T47D (cell line): ENCODE results near the gene EEA1.
A peak's percentile ranks its signal among the peaks of the same experiment; 100 is the strongest.
"Not testable (repeated sequence)": the region's sequence is repeated elsewhere in the genome, so short reads cannot be mapped to it uniquely, and the experiment has no call there.

Experiments
- DNase-seq, 2 experiments: peaks; one replicate each; pipeline versions ENCODE4 v3.0.0 to v3.0.0-alpha.2; 2011 to 2012; ENCODE audit warnings: low read depth in 1 of 2, low spot score in 1 of 2
- JUND ChIP-seq: IDR thresholded peaks from 2 replicates; pipeline ENCODE4 v1.6.1; 2012; ENCODE audit warnings: low read depth
- in situ Hi-C: cut with HindIII; loops from 2 replicates; pipeline ENCODE4 v1.10.0; 2016; ENCODE audit warnings: low sequenced_read_pairs, low pct_unique_long_range_greater_than_20kb

Gene EEA1

GRCh38 chr12:92928962-92929915, at the start of gene EEA1:
Gene EEA1 (minus strand): TSS chr12:92929295. CDS start chr12:92929066, 229 bp downstream.
- in situ Hi-C loops, result no loop called here
- no peak for TF ChIP-seq JUND
- DNase-seq, result peak; percentile 96 to 99

DNA sequence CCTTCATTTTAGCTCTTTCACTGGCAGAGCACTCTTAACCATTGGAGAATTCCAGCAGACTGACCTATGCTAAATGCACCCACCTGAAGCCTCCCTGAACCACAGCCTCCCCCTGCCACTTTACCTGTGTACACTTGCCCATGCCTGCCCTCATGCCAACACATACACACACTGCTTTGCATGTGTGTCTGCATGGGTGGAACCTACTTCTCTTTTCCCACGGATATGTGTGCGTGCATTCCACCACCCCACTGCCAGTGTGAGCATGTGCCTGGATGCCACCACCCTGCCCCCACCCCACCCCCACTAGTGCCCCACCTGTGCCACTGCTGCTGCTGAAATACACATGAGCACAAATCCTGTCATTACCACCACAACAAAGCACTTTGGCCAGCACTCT, 49.5 kb upstream of the EEA1 start:
- no peak for DNase-seq
- in situ Hi-C loops, result no loop called here
- no peak for TF ChIP-seq JUND

- in situ Hi-C loops, result no loop called here
- DNase-seq, result no peak
- TF ChIP-seq JUND, result no peak
These were observed 48.2 kb upstream of the EEA1 start for GRCh38 chr12:92977326-92977725.

DNA sequence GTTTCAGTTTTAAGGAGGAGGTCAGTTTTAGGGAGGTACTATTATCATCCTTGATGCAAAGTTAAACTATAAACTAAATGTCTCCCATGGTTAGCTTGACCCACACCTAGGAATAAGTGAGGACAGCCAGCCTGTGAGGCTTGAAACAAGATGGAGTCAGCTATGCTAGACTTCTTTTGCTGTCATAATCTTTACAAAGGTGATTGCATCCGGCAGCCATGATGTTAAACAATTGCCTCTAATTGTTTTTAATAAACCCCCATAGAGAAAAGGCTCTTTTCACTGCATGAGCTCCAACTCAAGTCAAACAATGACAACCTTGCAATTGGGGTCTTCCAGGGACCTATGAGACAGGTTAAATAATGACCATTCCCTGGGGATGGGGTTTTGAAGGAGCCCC, 45.7 kb upstream of the EEA1 start:
- TF ChIP-seq JUND, result no peak
- in situ Hi-C loops, result no loop called here
- DNase-seq, result no peak

DNA sequence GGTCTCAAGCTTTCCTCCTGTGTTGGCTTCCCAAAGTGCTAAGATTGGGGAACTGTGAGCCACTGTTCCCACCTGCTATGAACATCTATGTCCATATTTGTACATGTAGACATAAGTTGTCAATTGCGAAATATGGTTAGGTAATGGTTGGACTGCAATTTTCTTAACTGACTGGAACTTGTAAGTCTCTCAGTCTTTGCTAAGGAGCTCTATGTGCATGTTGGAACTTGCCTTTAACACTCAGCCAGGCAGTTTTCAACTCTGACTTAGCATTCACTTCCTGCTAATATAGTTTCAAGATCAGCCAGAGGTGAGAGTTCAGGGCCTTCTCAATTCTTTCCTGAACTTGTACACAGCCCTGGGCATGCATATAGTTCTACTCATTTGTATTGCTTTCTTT, 44.5 kb upstream of the EEA1 start:
- DNase-seq, result peak in 1 of 2 experiments; percentile 93
- 0 out of 2 replicates have a peak, but pooled peaks have one; percentile 22 for TF ChIP-seq JUND
- in situ Hi-C loops, result no loop called here

DNA sequence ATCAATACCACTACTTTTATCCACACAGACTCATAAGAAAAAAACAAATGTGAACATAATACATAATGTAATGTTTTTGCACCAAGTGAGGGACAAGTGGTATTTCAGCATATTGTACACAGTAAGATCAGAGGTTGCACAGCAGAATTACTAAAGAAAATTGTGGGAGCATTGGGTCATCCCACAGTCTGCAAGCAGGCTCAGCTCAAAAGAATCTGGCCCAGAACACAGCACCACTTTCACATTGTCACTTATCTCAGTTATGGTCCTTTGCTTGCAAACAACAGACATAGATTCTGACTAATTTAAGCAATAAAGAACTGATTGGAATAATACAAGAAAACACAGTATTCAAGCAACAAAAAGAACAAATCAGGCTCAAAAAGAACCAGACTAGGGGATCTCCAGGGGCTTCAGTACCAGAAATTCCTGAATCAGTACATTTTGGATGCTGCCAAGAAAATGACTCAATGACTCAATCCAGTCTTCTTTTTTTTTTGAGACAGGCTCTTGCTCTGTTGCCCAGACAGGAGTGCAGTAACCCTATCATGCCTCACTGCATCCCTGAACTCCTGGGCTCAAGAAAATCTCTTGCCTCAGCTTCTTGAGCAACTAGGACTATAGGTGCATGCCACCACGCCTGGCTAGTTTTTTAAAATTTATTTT, 42.9 kb upstream of the EEA1 start:
- DNase-seq, result no peak
- in situ Hi-C loops, result no loop called here
- no peak for TF ChIP-seq JUND

- no peak for TF ChIP-seq JUND
- no peak for DNase-seq
- in situ Hi-C loops, result no loop called here
These were observed 39.2 kb upstream of the EEA1 start for GRCh38 chr12:92968176-92968813.

DNA sequence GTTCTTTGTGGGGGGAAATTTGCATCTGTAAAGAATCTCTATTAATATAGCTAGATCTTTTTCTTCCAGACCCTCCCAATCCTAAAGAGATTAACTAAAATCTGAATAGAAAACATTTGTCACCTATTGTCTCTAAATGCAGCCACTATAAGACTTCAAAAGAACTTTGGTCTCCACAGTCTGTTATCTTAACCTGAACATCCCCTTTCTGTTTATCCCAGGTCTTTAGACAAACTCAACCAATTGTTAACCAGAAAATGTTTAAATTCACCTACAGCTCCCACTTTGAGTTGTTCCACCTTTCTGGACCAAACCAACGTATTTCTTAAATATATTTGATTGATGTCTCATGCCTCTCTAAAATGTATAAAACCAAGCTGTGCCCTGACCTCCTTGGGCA, 35.3 kb upstream of the EEA1 start:
- DNase-seq, in situ Hi-C loops: not testable (repeated sequence)

DNA sequence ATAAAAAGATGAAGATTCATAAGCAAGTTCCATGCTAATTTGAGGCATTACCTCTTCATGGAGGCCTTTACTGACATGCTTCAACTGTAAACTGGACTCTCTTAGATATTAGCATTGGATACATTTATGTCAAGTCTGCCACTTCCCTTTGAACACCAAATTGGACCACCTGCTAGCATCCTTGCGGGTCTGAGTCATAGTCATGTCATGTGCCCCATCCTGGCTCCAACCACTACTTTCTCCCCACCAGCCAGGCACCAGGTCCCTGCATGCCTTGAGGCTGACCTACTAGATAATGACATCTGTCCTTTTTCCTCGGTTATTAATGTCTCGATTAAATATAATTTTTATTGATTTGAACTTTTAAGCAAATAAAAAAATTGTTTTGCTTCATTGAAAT, 32.9 kb upstream of the EEA1 start:
- no peak for DNase-seq
- no peak for TF ChIP-seq JUND
- in situ Hi-C loops, result no loop called here

- in situ Hi-C loops, result no loop called here
These were observed 27.0 kb upstream of the EEA1 start for GRCh38 chr12:92955997-92956663.

DNA sequence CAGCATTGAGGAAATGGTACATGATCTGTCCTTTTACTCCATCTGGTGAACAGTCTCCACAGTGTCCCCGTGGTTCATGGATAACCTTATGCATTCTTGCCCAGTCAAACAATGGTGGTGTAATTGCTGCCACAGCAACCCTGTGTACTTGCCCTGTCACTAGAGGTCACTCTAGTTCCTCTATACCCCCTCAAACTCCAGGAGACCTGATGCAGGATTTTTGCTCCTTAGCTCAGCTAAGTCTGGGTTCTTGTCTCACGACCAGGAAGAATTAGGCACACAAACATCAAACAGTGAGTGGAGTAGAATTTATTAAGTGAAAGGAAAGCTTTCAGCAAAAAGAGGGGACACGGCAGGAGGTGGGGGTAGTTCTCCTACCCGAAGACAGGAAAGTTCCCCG, 24.7 kb upstream of the EEA1 start:
- no peak for TF ChIP-seq JUND
- DNase-seq, result peak in 1 of 2 experiments; percentile 38
- in situ Hi-C loops, result no loop called here

More at GRCh38 chr12:92955997-92956663, 27.0 kb upstream of the EEA1 start:
- DNase-seq, result no peak
- no peak for TF ChIP-seq JUND

- no peak for TF ChIP-seq JUND
- no peak for DNase-seq
- in situ Hi-C loops, result no loop called here
These were observed 23.3 kb upstream of the EEA1 start for GRCh38 chr12:92952394-92952793.
